G401 (cell line): ENCODE data around the gene ATG12. TPM values are rescaled to one million over a fixed set of nuclear protein-coding genes. Genes with fewer than 3 reads are reported as not detected.
"Not testable (repeated sequence)": the region's sequence is repeated elsewhere in the genome, so short reads cannot be mapped to it uniquely, and the experiment has no call there.

Source experiments
- DNase-seq: peaks from one replicate; pipeline ENCODE4 v3.0.0-alpha.2; 2015; ENCODE audit warnings: low spot score
- in situ Hi-C: cut with HindIII; loops from 2 replicates; pipeline ENCODE4 v1.10.0; 2016; ENCODE audit warnings: low sequenced_read_pairs, mixed read lengths
- total RNA-seq: library from RNA; depleted of rRNA; stranded (reverse); fragments of >200 nt; shearing (Covaris generic); gene quantifications from 2 replicates; pipeline ENCODE4 v1.2.3, GENCODE V29; 2014; rRNA removed

The ATG12 gene
- total RNA-seq: 48.1 and 67.1 TPM in 2 replicates

DNA sequence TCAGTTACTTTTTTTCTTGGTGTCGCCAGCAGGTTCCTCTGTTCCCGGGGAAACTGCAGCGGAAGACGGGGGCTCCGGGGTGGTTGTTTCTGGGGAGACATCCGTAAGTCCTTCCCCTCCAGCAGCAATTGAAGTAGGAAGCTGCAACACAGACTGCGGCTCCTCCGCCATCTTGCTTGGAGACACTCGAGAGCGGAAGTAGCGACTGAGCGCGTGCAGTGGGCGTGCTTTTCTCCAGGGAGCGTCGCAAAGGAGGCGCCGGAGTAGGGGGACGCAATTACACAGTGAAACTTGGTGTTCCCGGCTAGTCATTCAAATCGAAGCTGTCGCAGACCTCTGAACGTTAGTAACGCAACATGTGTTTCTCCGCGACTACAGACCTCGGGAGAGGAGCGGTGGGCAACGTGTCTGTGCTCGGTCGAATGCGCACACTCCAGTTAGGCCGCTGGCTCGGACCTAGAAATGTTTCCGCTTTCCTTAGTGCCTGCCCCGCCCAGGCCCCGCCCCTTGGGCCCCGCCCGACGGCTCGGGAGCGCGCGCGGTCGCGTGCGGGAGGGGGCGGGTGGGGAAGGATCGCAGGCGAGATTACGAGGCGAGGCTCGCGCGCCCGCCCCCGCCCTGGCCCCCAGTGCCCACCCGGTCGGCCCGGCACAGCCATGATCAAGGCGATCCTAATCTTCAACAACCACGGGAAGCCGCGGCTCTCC is at the start of gene ATG12, which contains the start of gene AP3S1:
ATG12 (minus strand) TSS at position 184 of the 707 bp plus-strand sequence; CDS start at position 171, 13 bp downstream.
AP3S1 (plus strand) TSS at position 554 of the 707 bp plus-strand sequence; CDS start at position 657, 103 bp downstream.
- peak; percentile 92 for DNase-seq
- in situ Hi-C loops: no loop called here

DNA sequence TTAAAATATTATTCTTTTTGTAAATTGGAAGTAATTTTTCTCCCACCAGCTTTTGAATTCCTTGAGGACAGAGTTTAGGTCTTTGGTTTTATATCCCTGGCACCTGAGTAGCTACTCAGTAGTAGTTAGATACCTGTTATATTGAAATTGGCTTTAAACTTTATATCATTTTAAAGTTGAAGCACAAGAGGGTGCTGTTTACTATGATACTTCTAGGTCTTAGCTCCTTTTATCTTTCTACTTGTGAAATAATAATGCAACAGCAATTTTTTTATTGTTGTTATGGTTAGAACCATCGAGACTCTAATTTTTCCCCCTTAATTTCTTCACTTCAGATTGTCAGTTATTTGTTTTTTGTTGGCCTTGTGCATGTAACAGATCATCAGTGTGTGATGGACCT is 46.7 kb upstream of the ATG12 start:
- no peak for DNase-seq
- in situ Hi-C loops: no loop called here

DNA sequence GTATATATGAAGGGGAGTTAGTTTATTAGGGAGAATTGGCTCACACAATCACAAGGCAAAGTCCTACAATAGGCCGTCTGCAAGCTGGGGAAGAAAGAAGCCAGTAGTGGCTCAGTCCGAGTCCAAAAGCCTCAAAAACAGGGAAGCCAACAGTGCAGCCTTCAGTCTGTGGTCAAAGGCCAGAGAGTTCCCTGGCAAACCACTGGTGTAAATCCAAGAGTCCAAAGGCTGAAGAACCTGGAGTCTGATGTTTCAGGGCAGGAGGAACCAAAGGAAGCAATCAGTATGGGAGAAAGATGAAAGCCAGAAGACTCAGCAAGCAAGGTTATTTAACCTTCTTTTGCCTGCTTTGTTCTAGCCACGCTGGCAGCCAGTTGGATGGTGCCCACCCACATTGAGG is 43.8 kb upstream of the ATG12 start:
- in situ Hi-C loops, DNase-seq: not testable (repeated sequence)

DNA sequence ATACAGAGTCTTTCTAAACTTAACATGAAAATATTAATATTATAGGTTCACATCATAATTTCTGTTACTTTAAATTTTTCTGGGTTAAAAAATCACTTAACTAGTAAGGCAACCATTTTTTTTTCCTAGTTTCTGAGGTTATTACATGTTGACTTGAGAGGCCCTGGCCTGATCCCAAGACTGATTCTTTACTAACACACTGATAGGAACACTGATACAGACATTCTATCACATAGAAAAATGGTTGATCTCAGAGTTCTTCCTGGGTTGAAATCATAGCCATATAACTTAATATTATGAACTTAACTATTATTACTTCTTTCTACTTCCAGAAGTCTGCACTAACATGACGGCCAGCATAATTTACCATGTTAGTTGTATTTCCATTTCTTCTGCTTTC is 43.3 kb upstream of the ATG12 start:
- no peak for DNase-seq
- in situ Hi-C loops: no loop called here

DNA sequence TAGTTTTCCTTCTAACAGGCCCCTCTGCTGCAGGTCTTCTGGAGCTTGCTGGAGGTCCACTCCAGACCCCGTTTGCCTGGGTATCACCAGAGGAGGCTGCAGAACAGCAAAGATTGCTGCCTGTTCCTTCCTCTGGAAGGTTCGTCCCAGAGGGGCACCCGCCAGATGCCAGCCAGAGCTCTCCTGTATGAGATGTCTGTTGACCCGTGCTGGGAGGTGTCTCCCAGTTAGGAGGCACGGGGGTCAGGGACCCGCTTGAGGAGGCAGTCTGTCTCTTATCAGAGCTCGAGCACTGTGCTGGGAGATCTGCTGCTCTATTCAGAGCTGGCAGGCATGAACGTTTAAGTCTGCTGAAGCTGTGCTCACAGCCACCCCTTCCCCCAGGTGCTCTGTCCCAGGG is 41.1 kb upstream of the ATG12 start:
- DNase-seq, in situ Hi-C loops: not testable (repeated sequence)

DNA sequence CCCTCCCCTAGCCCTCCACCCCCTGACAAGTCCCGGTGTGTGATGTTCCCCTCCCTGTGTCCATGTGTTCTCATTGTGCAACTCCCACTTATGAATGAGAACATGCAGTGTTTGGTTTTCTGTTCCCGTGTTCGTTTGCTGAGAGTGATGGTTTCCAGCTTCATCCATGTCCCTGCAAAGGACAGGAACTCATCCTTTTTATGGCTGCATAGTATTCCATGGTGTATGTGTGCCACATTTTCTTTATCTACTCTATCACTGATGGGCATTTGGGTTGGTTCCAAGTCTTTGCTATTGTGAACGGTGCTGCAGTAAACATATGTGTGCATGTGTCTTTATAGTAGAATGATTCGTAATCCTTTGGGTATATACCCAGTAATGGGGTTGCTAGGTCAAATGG is 36.0 kb upstream of the ATG12 start:
- in situ Hi-C loops, DNase-seq: not testable (repeated sequence)

DNA sequence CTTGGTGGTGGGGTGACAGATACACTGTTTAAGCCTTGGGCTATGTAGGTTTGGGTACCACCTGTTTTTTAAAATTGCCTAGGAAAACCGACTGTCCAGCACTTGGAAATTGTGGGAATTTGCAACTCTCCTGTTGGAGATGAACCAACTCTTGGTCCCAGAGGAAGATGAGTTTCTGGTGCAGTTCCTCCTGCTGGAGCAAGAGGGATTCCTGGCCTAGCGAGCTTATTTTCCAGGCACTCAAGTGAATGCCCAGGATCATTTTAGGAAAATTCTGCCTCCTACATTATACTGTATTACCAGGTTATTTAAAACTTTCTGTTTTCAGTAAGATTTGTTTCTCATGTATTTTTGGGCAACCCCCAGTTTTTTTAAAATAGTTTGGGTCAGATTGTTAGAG is 34.1 kb upstream of the ATG12 start:
- in situ Hi-C loops: no loop called here
- no peak for DNase-seq

DNA sequence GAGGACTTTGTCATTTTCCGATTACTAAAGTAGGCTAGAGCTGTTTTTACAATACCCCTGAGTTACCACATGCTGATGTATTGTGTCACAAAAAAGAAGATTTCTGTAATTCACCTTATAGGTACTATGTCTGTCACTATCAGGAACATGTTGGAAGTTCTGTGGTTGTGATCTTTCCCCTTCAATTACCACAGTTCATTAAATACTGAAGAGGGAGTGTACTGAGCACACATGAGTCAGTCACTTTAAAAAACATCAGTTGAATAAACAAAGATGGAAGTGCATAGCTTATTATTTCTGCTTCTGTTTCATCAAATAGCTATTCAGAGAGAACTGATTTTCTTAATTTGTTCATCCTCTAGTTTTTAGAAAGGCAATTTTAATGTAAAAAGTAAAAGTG is 32.0 kb upstream of the ATG12 start:
- no peak for DNase-seq
- in situ Hi-C loops: no loop called here

DNA sequence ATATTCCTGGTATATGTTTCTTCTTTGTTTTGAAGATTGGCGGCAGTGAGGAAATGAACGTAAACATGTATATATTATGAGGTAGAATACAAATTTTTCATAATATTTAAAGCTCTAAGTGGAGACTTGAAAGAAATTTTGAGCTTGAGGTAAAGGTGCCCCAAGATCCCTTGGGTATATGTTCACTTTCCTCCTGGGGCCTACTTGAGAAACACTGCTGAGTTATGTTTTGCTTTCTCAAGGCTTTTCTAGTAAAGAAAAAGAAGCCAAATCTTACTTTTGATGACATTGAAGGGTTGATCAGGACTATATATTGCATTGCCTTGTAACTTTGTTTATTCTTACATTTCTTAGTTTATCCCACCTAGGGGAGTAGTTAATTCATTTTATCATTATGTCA is 31.1 kb upstream of the ATG12 start:
- in situ Hi-C loops: no loop called here
- DNase-seq: no peak

DNA sequence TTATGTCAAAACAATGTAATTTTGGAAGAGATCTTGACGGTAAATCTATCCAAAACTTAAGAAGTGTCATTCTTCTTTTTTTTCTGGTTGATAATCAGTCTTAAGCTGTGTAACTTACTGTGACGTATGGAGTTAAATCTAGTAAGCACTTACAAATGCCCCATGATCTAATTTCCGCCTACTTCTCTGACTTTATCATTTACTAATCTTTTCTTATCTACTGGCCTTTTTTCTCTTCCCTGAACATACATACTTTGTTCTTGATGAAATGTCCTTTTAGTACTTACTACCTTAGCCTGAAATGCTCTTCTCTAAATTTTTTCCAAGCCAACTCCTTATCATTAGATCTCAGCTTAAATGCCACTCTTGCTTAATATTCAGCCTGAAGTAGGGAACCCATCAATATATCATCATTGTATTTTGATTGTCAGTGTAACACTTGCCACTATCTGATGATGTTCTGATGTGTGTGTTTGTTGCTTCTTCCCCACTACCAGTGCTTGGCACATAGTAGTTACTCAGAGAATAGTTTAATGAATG is 28.0 kb upstream of the ATG12 start:
- in situ Hi-C loops: no loop called here

DNA sequence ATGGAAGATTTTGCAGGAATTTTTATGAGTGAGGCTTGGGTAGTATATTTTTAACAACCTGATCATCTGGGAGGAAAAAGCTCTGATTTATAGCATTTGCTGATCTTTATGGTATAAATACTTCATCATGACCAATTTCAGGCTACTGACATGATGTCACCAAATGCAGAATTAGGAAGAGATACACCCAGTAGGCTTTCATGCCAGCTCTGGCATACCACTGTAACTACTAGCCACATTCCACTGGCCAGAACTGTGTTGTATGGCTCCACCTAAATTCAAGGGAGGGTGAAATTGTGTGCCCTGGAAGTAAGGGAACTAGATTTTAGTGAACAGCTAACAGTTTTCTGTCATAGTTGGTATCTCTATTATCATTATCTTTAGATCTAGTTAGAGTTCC is 18.0 kb upstream of the ATG12 start:
- no peak for DNase-seq
- in situ Hi-C loops: no loop called here

More for the DNA sequence above, 28.0 kb upstream of the ATG12 start:
- no peak for DNase-seq

DNA sequence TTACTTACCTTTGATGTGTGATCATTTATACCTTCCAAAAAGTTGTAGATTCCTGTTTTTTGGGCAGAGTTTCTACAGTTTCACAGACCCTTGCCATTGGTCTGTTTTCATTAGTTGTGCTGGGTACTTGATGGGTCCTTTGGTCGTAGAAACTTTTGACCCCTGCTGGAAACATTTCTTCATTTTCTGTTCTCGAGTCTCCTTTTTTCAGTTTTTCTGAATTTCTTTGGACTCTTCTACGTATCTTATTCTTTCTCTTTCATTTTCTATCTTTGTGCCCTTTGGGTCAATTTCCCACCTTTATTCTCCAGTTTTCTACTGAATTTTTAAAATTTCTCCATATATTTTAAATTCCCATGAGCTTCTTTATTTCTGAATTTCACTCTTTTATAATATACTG is 17.0 kb upstream of the ATG12 start:
- no peak for DNase-seq

DNA sequence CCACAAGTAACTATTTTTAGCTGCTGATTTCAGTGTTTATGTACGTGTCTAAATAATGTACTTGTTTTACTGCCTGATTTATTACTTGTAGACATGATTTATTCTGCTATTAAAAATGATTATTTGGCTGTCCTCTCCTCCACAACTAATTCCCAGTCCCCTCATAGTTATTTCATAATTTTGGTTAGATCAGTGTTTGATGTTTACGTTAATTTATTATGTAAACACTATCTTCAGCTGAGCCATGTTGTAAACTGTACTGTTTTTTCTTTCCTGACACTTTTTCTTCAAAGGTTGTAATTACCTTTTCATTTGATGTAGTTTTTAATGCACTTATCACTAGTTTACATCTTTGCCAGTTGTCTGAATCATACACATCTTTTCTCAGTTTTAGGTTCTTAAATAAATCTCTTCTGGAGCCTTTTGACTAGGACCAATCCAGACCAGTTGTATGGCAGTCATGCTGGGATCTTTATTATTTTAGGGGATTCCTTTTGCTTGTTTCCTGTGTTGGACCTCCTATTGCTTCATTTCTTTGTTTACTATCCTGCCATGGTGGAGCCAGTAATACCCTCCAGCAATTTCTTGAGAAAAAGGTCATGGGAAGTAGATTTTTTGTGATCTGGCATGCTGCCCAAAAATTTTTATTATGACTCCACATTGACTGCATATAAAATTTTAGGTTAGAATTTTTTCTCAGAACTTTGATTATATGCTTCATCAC is 16.4 kb upstream of the ATG12 start:
- DNase-seq: no peak
- in situ Hi-C loops: no loop called here

More for the DNA sequence above, 17.0 kb upstream of the ATG12 start:
- in situ Hi-C loops: no loop called here

DNA sequence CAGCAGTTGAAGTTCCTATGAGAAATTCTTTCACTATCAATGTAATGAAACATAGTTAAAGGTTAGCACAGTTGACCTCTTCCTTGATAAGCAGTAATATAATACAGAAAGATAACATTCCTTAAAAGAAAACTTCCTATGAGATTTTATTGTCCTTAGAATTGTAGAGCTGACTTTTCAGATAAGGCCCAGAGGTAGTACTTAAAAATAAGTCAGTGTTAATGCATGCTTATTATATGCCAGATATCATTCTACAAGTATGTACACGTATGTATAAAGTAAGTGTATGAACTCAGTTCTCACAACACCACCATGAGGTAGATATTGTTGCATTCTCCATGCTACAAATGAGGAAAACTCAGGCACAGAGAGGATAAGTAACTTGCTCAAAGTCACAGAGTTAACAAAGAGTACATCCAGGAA is 15.7 kb upstream of the ATG12 start:
- DNase-seq: no peak
- in situ Hi-C loops: no loop called here

DNA sequence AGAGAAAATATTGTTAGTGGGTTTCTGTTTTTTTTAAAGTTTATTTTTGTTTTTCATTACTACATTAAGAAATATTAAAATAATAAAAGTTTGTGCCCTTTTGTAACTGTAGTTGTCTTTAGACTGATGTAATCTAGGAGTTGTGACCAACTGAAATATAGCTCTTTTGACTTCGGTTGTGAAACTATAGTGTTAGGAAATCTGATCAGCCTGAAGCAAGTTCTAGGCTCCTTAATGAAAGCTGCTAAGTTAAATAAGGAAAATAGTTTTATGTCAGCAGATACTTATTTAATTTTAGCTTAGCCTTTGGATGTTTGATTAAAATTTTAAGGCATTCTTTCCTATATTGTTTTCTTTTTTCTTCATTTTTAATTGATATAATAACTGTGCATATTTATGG is 14.6 kb upstream of the ATG12 start:
- no peak for DNase-seq
- in situ Hi-C loops: no loop called here

DNA sequence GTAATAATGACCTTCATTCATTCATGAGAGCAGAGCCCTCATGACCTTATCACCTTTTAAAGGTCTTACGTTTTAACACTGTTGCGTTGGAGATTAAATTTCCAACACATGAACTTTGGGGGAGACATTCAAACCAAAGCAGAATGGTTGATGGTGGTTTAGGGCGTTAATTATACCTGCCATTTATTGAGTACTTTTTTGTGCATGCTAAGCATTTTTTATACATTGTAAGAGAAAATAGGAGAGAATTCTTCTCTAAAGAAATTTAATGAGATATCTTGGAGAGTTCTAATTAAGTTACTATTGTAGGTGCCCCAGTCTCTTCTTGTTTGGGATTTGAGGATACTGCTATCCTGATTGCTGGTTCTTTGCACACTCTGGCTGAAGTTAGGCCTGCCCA is 12.8 kb upstream of the ATG12 start:
- in situ Hi-C loops: no loop called here

DNA sequence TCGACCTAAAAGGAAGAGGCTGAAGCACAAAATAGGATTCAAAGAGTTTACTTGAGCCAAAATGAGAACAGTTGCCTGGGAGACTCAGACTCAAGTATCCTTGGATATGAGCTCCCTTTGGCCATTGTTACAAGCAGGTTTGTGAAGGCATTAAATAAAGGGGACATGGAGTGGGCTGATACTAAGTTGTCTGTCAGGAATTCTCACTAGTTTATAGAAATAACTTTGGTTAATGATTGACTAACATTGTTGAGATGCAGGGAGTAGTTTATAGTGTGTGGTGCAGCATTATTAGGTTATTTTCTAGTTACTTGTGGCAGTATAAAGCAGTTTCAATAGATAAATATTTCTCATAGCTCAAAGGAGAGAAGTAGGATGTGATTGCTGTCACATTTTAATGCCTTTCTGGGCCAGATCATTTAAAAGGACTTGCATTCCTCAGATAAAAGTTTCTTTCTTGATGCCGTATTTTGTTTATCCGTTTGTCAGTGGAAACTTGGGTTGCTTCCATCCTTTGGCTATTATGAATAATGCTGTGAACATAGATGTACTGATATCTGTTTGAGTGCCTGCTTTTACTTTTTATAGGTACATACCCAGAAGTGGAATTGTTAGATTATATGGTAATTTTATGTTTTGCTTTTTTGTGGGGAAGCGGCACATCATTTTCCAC is 9.5 kb upstream of the ATG12 start:
- in situ Hi-C loops: no loop called here
- DNase-seq: no peak

More for the DNA sequence above, 12.8 kb upstream of the ATG12 start:
- no peak for DNase-seq

DNA sequence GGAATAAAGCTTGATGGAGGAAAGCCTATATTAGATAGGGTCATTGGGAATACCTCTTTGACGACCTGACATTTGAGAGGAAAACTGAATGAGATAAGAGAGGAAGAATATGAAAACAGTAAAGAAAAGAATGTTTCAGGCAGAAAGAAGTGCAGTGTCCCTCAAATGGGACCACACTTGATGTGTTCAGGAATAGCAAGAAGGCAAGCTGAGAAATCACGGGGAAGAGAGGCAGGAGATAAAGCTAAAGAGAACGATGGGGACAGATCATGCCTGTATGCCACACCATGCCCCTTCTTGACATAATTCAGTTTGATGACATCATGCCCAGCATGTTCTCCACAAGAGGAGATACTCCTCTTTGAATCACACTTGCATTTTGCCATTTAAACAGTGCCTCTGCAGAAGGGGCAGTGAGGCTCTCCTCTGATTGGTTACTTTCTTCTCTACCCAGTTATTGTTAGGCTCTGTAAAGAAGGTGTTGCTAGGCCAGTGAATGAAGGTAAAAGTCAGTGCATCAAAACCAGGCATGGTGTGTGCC is 8.0 kb upstream of the ATG12 start:
- in situ Hi-C loops: no loop called here
- DNase-seq: no peak

DNA sequence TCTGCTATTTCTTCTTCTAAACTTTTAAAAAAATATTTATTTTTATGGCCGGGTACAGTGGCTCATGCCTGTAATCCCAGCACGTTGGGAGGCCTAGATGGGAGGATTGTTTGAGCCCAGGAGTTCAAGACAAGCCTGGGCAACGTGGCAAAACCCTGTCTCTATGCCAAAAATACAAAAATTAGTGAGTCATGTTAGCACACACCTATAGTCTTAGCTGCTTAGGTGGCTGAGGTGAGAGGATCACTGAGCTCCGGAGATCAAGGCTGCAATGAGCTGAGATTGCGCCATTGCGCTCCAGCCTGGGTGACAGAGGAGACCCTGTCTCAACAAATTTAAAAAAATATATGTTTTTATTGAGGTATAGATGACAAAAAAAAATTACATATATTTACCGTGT is 5.9 kb upstream of the ATG12 start:
- in situ Hi-C loops: no loop called here
- no peak for DNase-seq
